HG03439 (cell line): ENCODE results near the gene FRAT1.

Experiments
- ATAC-seq: cut with Tn5 transposase; IDR thresholded peaks from one replicate; pipeline ENCODE4 v1.9.1; 2021; ENCODE audit warnings: mild to moderate bottlenecking, moderate library complexity; ENCODE audit not compliant: unreplicated experiment

The FRAT1 gene

GRCh38 chr10:97307866-97308780 lies 10.9 kb upstream of the FRAT1 start:
- no peak for ATAC-seq

- ATAC-seq, result no peak
Measured at GRCh38 chr10:97311111-97311626, 7.9 kb upstream of the FRAT1 start.

- ATAC-seq, result no peak
Measured at GRCh38 chr10:97312897-97313296, 6.2 kb upstream of the FRAT1 start.

DNA sequence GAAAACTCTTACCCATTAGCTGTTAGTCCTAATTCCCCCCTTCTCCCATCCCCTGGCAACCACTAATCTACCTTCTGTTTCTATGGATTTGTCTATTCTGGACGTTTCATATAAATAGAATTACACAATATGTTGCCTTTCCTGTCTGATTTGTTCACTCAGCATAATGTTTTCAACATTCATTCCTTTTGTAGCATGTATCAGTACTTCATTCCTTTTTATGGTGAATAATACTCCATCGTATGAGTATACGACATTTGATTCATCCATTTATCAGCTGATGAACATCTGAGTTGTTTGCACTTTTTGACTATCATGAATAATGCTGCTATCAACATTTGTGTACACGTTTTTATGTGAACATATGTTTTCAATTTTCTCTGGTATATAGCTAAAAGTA lies 4.4 kb upstream of the FRAT1 start:
- ATAC-seq, result no peak

DNA sequence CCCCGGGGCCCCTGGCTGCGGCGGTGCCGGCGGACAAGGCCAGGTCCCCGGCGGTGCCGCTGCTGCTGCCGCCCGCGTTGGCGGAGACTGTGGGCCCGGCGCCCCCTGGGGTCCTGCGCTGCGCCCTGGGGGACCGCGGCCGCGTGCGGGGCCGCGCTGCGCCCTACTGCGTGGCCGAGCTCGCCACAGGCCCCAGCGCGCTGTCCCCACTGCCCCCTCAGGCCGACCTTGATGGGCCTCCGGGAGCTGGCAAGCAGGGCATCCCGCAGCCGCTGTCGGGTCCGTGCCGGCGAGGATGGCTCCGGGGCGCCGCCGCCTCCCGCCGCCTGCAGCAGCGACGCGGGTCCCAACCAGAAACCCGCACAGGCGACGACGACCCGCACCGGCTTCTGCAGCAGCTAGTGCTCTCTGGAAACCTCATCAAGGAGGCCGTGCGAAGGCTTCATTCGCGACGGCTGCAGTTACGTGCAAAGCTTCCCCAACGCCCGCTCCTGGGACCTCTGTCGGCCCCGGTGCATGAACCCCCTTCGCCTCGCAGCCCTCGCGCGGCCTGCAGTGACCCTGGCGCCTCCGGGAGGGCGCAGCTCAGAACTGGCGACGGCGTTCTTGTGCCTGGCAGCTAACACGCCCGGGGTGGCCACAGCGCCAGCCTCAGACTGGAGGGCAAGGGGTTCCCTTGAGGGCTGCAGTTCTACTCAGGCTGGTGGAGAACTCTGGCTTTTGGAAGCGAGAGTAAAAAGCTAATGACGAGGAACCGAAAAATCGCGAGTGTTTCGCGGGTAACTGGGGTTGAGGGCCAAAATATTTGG lies 804 bp downstream of the FRAT1 start:
- ATAC-seq, result peak; percentile 30

DNA sequence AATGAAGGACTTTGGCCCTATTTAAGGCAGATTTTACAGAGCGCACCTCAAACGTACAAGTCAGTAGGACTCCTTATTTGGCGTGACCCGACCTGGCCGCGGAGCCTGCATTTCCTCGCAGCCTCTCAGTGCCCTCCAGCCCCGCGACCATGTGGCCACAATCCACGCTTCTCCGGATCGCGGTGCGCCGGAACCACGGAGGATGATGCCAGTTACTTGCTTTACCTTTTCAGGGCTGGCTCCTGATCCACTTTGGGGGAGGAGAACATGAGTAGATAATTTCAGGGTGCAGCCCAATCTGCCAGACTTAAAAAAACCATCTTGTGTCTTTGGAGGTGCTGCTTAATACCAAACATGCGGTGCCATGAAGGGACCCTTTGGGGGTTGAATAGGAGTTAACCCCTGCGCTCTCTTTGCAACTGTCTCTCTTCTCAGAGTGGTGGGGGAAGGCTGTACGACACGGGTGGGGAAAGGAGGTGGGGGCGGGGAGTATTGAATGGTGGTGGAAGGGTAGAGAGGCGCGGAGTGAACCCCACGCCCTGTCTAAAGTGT lies 1.5 kb downstream of the FRAT1 start:
- no peak for ATAC-seq

- ATAC-seq, result no peak
Measured at GRCh38 chr10:97321032-97321803, 2.1 kb downstream of the FRAT1 start.

DNA sequence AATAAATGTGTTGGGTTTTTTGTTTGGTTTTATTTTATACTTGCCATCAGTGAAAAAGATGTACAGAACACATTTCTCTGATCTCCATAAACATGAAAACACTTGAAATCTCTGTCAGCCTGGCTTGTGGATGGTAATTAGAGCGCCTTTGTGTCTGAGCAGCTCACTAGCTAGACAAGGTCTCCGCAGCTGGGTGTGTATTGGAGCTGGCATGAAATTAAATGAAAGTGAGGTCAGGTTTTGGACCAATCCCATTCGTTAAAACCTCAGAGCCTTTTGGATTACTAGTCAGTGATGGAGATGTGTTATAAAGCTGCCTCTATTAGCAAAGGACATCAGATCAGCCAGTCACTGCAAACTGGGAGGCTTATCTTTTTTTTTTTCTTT lies 2.7 kb downstream of the FRAT1 start:
- no peak for ATAC-seq

- no peak for ATAC-seq
Measured at GRCh38 chr10:97323501-97323900, 4.4 kb downstream of the FRAT1 start.

DNA sequence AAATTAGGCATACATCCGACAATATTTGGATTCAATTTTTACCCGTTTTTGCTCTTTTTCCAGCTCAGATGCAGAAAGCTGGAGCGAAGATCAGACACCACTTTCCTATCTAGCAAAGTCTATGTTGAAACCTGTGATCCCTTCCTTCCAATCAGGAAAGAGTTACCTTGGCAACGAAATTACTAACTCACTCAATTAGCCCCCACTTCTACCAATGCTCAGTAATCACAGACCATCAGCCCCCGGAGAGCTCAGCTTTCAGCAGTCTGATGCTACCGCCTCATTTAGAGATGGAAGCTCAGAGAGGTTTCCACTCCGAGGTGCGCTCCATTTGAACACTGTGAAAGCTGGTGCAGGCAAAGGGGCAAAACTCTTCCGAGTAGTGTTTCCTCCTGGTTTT lies 6.7 kb downstream of the FRAT1 start:
- no peak for ATAC-seq

DNA sequence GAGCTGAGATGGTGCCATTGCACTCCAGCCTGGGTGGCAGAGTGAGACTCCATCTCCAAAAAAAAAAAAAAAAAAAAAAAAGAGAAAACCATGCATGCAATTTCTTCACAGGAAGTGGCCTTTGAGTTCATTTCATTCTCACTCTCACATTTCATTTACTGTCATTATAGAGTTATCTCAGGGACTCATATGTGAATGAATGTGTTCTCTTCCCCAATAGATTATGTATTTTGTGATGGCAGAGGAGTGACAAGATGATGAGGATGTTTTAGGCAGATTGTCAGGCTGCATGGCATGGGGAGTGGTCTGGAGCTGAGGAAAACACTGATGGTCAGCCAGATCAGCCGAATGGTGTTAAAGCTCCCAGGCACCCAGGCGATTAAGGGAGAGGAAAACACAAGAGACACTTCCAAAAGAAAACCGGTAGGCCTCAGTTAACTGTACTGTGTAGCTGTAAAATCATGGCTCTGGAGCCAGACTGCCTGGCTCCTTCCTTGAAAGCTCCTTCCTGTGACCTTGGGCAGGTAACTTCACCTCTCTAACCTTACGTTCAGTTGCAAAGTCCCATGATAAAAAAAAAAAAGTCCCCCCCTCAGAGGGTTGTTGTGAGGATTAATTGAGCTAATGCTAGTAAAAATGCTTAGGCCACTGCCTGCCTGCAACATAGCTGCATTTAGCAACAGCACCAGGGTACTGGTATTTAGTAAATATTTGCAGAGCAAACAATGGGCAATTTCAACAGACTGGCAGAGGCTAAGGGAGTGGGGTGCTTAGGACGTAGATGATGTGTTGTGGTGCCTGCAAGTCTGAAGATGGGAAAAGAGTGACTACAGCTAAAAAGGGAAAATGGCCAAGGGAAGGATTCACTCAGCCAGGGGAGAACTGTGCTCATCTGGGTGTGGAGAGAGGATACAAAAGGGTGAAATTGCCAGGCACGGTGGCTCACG lies 8.6 kb downstream of the FRAT1 start:
- no peak for ATAC-seq

DNA sequence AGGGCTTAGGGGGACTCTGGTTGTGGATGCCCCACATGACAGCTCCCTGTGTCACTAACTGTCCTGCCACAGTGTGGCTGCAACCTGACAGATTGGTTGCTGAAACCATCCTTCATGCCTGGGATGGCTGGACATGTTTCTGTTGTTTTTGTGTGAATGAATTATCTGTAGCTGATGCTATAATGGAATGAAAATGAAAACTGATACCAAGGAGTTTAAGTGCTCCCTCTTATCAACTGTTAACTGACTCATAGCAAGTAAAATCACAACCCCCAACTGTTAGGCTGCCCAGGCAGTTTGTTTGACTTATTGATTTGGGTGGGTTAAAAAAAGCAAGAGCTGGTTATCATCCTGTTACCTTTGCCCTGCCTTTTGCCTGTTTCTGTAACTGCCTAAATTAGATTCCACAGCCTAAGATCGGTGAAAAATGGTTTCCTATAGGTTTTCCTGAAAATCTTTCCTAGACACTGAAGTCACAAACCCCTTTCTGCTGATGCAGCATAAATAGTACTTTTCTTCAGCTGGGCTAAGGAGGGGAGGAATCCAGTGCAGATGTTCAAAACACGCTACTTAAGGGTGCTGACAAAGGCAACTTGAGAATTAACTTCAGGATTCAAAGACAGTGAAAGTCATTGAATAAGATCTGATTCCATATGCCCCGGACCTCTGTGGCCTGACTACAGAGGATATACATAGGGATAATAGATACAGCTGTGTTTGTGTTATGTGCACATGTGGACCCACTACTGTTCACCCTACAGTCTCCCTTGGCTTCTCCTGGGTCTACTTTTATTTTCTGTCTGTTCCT lies 9.8 kb downstream of the FRAT1 start:
- no peak for ATAC-seq

GRCh38 chr10:97329766-97330165 lies 10.7 kb downstream of the FRAT1 start:
- ATAC-seq, result no peak

GRCh38 chr10:97331153-97331703 lies 12.2 kb downstream of the FRAT1 start:
- ATAC-seq, result no peak

- no peak for ATAC-seq
Measured at GRCh38 chr10:97332591-97333350, 13.7 kb downstream of the FRAT1 start.

DNA sequence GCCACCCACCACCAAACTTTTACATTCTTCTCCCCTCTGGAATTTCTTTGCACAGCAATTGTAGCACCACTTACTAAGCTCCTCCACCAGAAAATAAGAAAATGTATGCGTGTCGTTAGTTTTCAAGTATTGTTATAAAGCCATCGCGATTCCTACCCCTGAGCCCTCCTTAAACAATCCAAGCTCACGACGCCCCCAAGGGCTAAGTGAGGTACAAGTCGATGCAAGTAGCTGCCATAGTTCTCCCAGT lies 14.2 kb downstream of the FRAT1 start:
- no peak for ATAC-seq

DNA sequence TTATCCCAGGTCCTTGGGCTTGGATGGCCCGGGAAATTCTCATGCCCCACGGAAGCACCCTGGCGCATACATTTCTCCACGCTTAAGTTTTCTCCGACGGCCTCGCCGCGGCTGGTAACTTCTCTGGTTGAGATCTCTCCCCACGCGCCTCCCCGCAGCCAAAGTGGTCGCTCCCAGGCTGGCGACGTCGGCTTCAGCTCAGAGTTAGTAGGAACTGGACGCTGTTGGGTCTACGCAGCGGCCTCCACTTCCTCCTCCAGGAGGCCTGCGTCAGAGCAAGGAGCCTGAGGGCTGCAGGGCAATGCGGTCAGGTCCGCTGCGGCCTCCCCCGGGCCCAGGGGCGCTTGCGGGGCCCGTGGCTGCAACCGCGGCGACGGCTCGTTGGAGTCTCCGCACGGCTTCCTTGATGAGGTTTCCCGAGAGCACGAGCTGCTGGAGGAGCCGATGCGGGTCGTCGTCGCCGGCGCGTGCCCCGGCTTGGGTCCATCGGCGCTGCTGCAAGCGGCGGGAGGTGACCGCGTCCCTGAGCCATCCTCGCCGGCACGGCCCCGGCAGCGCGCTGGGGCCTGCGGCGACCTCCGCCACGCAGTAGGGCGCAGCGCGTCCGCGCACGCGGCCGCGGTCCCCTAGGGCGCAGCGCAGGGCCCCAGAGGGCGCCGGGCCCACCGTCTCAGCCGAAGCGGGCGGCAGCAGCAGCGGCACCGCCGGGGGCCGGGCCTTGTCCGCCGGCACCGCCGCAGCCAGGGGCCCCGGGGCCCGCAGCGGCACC lies 14.7 kb downstream of the FRAT1 start:
- ATAC-seq, result peak; percentile 22
